ENCODE measurements around the gene WBP2. TPM values are rescaled to one million over a fixed set of nuclear protein-coding genes. Genes with fewer than 3 reads are reported as not detected.
A peak's percentile ranks its signal among the peaks of the same experiment; 100 is the strongest.

WBP2 gene
- total RNA-seq, 2 experiments from 2014 or later = 29.9 to 117 TPM

DNA sequence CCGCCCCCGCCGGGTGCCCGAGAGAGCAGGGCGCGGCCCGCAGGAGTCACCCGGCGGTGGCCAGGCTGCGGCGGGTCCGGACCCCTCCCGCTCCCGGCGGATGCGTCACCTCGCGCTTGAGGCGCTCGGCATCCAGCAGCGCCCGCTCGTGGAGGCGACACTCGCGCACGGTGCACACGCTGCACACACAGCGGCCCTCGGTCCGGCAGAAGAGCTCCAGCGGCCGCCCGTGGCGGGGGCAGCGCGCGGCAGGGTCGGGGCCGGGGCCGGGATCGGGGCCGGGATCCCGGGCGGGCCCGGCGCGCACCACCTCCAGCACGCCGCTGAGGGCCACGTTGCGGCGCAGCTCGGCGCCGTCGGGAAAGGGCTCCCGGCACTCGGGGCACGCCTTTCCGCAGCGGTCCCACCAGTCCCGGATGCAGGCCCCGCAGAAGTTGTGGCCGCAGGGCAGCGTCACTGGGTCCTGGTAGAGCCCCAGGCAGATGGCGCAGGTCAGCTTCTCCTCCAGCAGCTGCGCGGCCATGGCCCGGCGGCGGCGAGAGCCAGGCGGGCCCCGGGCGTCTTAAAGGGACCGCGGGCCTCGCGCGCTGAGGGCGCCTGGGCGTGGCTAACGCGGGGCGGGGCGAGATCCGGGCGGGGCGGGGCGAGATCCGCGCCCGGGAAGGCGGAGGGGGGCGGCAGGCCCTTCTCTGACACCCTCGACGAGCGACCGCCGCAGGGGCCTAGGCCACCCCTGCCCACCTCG is 41.5 kb upstream of the WBP2 start, which contains the start of gene TRIM65:
Gene TRIM65, minus strand, starts transcription at position 537 of the 745 bp plus-strand sequence. Its CDS starts 14 bp downstream, at position 523.
- ChIA-PET CTCF (ENCODE audit: unreplicated experiment) (interaction anchor here (0.5 to 2.0 kb wide), 7 partner anchors 8 to 106 kb away, joined by 3 to 10 read pairs (median 4); partner anchors contain the start of genes MRPL38 and WBP2), POLR2A (interaction anchor here (0.6 to 2.1 kb wide), 7 partner anchors 9 to 117 kb away, joined by 3 to 12 read pairs (median 3); partner anchors contain the start of gene WBP2)
- H3K4me1 ChIP-seq (ENCODE audit: insufficient read depth, low read length, poor library complexity, severe bottlenecking) = peaks cover 23% of the 10 kb centered on the region
- H4K20me1 ChIP-seq (ENCODE audit: insufficient read depth, low read length) = no peaks in the 10 kb centered on the region
- peaks cover 20% of the 10 kb centered on the region for H3K79me2 ChIP-seq (ENCODE audit: insufficient read depth, low read depth, low read length)
- H3K9me2 ChIP-seq (ENCODE audit: insufficient read depth, low read length) = no peaks in the 10 kb centered on the region
- H3K36me3 ChIP-seq (ENCODE audit: insufficient read depth, low read length) = peaks cover 53% of the 10 kb centered on the region
- H3K27ac ChIP-seq (ENCODE audit: low read depth, low read length, poor library complexity, severe bottlenecking) = peak within 1 kb of the TSS; percentile 55
- intact Hi-C loops (cut with micrococcal nuclease; ENCODE audit: unreplicated experiment) = loop anchor here (1.0 to 2.0 kb wide), 3 partner anchors 20 to 118 kb away; partner anchors contain the start of gene WBP2
- H3K4me3 ChIP-seq (ENCODE audit: low read depth, low read length, poor library complexity, severe bottlenecking) = peak within 1 kb of the TSS; percentile 80
- TF ChIP-seq EZH2phosphoT487 (IDR thresholded peaks at IDR 0.05; ENCODE audit: borderline replicate concordance, low read depth, low read length) = no peak
- TF ChIP-seq CTCF (conservative IDR thresholded peaks at IDR 0.05; ENCODE audit: low read length) = peak; percentile 54
- peak within 1 kb of the TSS; percentile 33; the same call in 1 of the 2 replicates for H2AFZ ChIP-seq (ENCODE audit: low read length)
- peak within 1 kb of the TSS; percentile 95 for H3K4me2 ChIP-seq (ENCODE audit: low read length)
- no TSS peak for BruUV-seq (replicated peaks)
- H3K9me3 ChIP-seq (ENCODE audit: low read length) = no peaks in the 10 kb centered on the region
- peak; percentile 90 for DNase-seq (ENCODE audit: low spot score)

DNA sequence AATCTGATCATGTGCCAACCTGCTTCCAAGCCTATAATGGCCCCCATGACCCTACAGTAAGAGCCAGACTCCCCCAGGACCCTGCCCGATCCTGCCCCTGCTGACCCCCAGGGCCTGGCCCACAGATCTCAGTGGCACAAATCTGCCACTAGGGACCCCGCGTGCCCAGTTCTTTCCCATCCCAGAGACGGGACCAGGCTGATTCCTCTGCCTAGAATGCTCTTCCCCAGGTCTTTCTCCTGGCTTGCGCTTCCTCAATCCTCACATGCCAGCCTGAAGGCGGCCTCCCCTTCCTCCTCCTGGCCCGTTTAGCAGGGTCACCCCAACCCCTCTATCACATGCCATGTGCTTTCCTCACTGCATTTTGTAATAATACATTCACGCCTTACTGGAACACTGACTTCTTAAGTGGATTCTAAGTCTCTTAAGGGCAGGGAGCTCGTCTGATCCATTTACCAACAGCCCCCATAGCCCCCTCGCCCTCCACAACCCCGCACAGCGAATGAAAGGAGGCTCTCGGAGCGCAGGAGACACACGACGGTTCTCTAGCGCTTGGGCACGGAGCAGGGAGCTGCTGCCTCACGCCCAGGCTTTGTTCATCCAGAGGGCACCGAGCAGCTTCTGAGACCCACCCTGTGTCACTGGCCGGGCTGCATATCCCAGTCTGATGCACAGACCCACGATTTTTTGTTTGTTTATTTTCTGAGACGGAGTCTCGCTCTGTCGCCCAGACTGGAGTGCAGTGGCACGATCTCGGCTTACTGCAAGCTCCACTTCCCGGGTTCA is 40.4 kb upstream of the WBP2 start:
- H2AFZ ChIP-seq (ENCODE audit: low read length) = peak overlapping the region; percentile 3; the same call in 1 of the 2 replicates
- DNase-seq (ENCODE audit: low spot score) = peak; percentile 48
- intact Hi-C loops (cut with micrococcal nuclease; ENCODE audit: unreplicated experiment) = loop anchor here (1.0 to 2.0 kb wide), 3 partner anchors 19 to 117 kb away; partner anchors contain the start of gene WBP2
- peaks cover 23% of the 10 kb centered on the region for H3K4me1 ChIP-seq (ENCODE audit: insufficient read depth, low read length, poor library complexity, severe bottlenecking)
- CTCF ChIA-PET (ENCODE audit: unreplicated experiment) = interaction anchor here (0.5 to 2.0 kb wide), 5 partner anchors 9 to 370 kb away, joined by 3 to 10 read pairs (median 4); partner anchors contain the start of genes MRPL38, UBALD2 and WBP2
- POLR2A ChIA-PET = interaction anchor here (0.5 to 2.1 kb wide), 8 partner anchors 13 to 511 kb away, joined by 3 to 12 read pairs (median 4); partner anchors contain the start of gene WBP2
- H3K27ac ChIP-seq (ENCODE audit: low read depth, low read length, poor library complexity, severe bottlenecking) = peak overlapping the region; percentile 55
- peak overlapping the region; percentile 80 for H3K4me3 ChIP-seq (ENCODE audit: low read depth, low read length, poor library complexity, severe bottlenecking)
- peaks cover 20% of the 10 kb centered on the region for H3K79me2 ChIP-seq (ENCODE audit: insufficient read depth, low read depth, low read length)
- peaks cover 53% of the 10 kb centered on the region for H3K36me3 ChIP-seq (ENCODE audit: insufficient read depth, low read length)
- H4K20me1 ChIP-seq (ENCODE audit: insufficient read depth, low read length) = no peaks in the 10 kb centered on the region
- peak overlapping the region; percentile 95 for H3K4me2 ChIP-seq (ENCODE audit: low read length)
- no peaks in the 10 kb centered on the region for H3K9me2 ChIP-seq (ENCODE audit: insufficient read depth, low read length)
- no peaks in the 10 kb centered on the region for H3K9me3 ChIP-seq (ENCODE audit: low read length)
- BruUV-seq (replicated peaks) = no TSS peak
- TF ChIP-seq EZH2phosphoT487 (IDR thresholded peaks at IDR 0.05; ENCODE audit: borderline replicate concordance, low read depth, low read length) = no peak
- TF ChIP-seq CTCF (conservative IDR thresholded peaks at IDR 0.05; ENCODE audit: low read length) = peak; percentile 82

Measured in OCI-LY7 (cell line).